ENCODE measurements around the gene CDX2. TPM values are rescaled to one million over a fixed set of nuclear protein-coding genes. Genes with fewer than 3 reads are reported as not detected.

The CDX2 gene
- total RNA-seq, 2 experiments from 2014 or later: not detected

- no peak overlapping the region for H3K4me3 Mint-ChIP-seq
Observed at GRCh38 chr13:27925220-27925991, 43.7 kb downstream of the CDX2 start.

GRCh38 chr13:27924529-27925141 is 44.5 kb downstream of the CDX2 start:
- peak overlapping the region; percentile 21 for H3K4me3 Mint-ChIP-seq
- H3K27ac Mint-ChIP-seq: no peak overlapping the region
- H3K4me1 Mint-ChIP-seq: peaks cover 30% of the 10 kb centered on the region
- ATAC-seq (no peak), DNase-seq (no peak)
- ChIA-PET POLR2A (no interaction called here), CTCF (interaction anchor here (0.5 to 1.1 kb wide), 2 partner anchors 29 to 1323 kb away, joined by 3 to 7 read pairs; no protein-coding TSS in a partner anchor)
- H3K36me3 Mint-ChIP-seq (ENCODE audit: low read depth): no peaks in the 10 kb centered on the region
- H3K27me3 Mint-ChIP-seq: peaks cover 74% of the 10 kb centered on the region
- no peaks in the 10 kb centered on the region for H3K9me3 Mint-ChIP-seq (ENCODE audit: low read depth)
- intact Hi-C loops (cut with DNase I, micrococcal nuclease): loop anchor here in 1 of 2 experiments (5.0 kb wide), 1 partner anchor 132 kb away; the partner anchor contains the start of gene GSX1

More at GRCh38 chr13:27925220-27925991, 43.7 kb downstream of the CDX2 start:
- Mint-ChIP-seq H3K9me3 (ENCODE audit: low read depth) (no peaks in the 10 kb centered on the region), H3K4me1 (peaks cover 29% of the 10 kb centered on the region), H3K27me3 (peaks cover 79% of the 10 kb centered on the region), H3K27ac (no peak overlapping the region), H3K36me3 (ENCODE audit: low read depth) (no peaks in the 10 kb centered on the region)
- POLR2A ChIA-PET: no interaction called here
- ATAC-seq (no peak), DNase-seq (no peak)
- intact Hi-C loops (cut with DNase I, micrococcal nuclease): no loop called here
- CTCF ChIA-PET: no interaction called here

GRCh38 chr13:27923794-27924528 is 45.2 kb downstream of the CDX2 start:
- intact Hi-C loops (cut with DNase I, micrococcal nuclease): loop anchor here in 1 of 2 experiments (2.0 to 5.0 kb wide), 3 partner anchors 31 to 132 kb away; partner anchors contain the start of gene GSX1
- CTCF ChIA-PET: interaction anchor here (0.5 to 1.1 kb wide), 4 partner anchors 30 to 1322 kb away, joined by 3 to 7 read pairs (median 3); no protein-coding TSS in a partner anchor
- ATAC-seq: no peak
- Mint-ChIP-seq H3K27me3 (peaks cover 73% of the 10 kb centered on the region), H3K4me3 (peak overlapping the region; percentile 21), H3K27ac (no peak overlapping the region), H3K36me3 (ENCODE audit: low read depth) (no peaks in the 10 kb centered on the region), H3K9me3 (ENCODE audit: low read depth) (no peaks in the 10 kb centered on the region), H3K4me1 (peaks cover 28% of the 10 kb centered on the region)
- POLR2A ChIA-PET: no interaction called here
- peak; percentile 51 for DNase-seq

GRCh38 chr13:27922883-27923612 is 46.1 kb downstream of the CDX2 start:
- H3K4me3 Mint-ChIP-seq: no peak overlapping the region
- CTCF ChIA-PET: interaction anchor here (0.9 kb wide), 1 partner anchor 34 kb away, joined by 3 read pairs; no protein-coding TSS in a partner anchor
- POLR2A ChIA-PET: no interaction called here

GRCh38 chr13:27921961-27922882 is 46.9 kb downstream of the CDX2 start:
- Mint-ChIP-seq H3K4me1 (peaks cover 33% of the 10 kb centered on the region), H3K36me3 (ENCODE audit: low read depth) (no peaks in the 10 kb centered on the region), H3K9me3 (ENCODE audit: low read depth) (no peaks in the 10 kb centered on the region), H3K27ac (no peak overlapping the region), H3K27me3 (peaks cover 71% of the 10 kb centered on the region), H3K4me3 (peak overlapping the region; percentile 23)
- POLR2A ChIA-PET: no interaction called here
- intact Hi-C loops (cut with DNase I, micrococcal nuclease): loop anchor here in 1 of 2 experiments (2.0 to 5.0 kb wide), 3 partner anchors 33 to 130 kb away; partner anchors contain the start of gene GSX1
- CTCF ChIA-PET: interaction anchor here (0.6 to 1.7 kb wide), 3 partner anchors 45 to 209 kb away, joined by 3 to 5 read pairs (median 4); no protein-coding TSS in a partner anchor
- no peak for ATAC-seq
- DNase-seq: no peak

More at GRCh38 chr13:27922883-27923612, 46.1 kb downstream of the CDX2 start:
- intact Hi-C loops (cut with DNase I, micrococcal nuclease): loop anchor here in 1 of 2 experiments (2.0 to 5.0 kb wide), 3 partner anchors 32 to 131 kb away; partner anchors contain the start of gene GSX1
- no peaks in the 10 kb centered on the region for H3K36me3 Mint-ChIP-seq (ENCODE audit: low read depth)
- ATAC-seq (no peak), DNase-seq (no peak)
- no peaks in the 10 kb centered on the region for H3K9me3 Mint-ChIP-seq (ENCODE audit: low read depth)
- H3K27me3 Mint-ChIP-seq: peaks cover 73% of the 10 kb centered on the region
- no peak overlapping the region for H3K27ac Mint-ChIP-seq
- peaks cover 34% of the 10 kb centered on the region for H3K4me1 Mint-ChIP-seq

GRCh38 chr13:27921421-27921960 is 47.6 kb downstream of the CDX2 start:
- ChIA-PET CTCF (interaction anchor here (0.6 to 1.7 kb wide), 5 partner anchors 31 to 208 kb away, joined by 3 to 5 read pairs (median 4); no protein-coding TSS in a partner anchor), POLR2A (no interaction called here)
- Mint-ChIP-seq H3K4me3 (peak overlapping the region; percentile 67), H3K9me3 (ENCODE audit: low read depth) (no peaks in the 10 kb centered on the region), H3K36me3 (ENCODE audit: low read depth) (no peaks in the 10 kb centered on the region), H3K4me1 (peaks cover 28% of the 10 kb centered on the region), H3K27me3 (peaks cover 68% of the 10 kb centered on the region), H3K27ac (no peak overlapping the region)
- peak; percentile 54 for ATAC-seq
- DNase-seq: peak; percentile 61
- intact Hi-C loops (cut with DNase I, micrococcal nuclease): loop anchor here in 1 of 2 experiments (5.0 kb wide), 1 partner anchor 129 kb away; the partner anchor contains the start of gene GSX1

GRCh38 chr13:27920677-27921420 is 48.3 kb downstream of the CDX2 start:
- Mint-ChIP-seq H3K9me3 (ENCODE audit: low read depth) (no peaks in the 10 kb centered on the region), H3K27ac (no peak overlapping the region), H3K4me3 (peak overlapping the region; percentile 67), H3K36me3 (ENCODE audit: low read depth) (no peaks in the 10 kb centered on the region), H3K27me3 (peaks cover 67% of the 10 kb centered on the region), H3K4me1 (peaks cover 26% of the 10 kb centered on the region)
- DNase-seq: peak; percentile 35
- POLR2A ChIA-PET: no interaction called here
- ATAC-seq: peak; percentile 16
- intact Hi-C loops (cut with DNase I, micrococcal nuclease): loop anchor here (1.0 to 5.0 kb wide), 3 partner anchors 33 to 129 kb away; partner anchors contain the start of gene GSX1 (in 1 of the 2)
- CTCF ChIA-PET: interaction anchor here (0.6 to 2.7 kb wide), 6 partner anchors 32 to 208 kb away, joined by 3 to 10 read pairs (median 4); no protein-coding TSS in a partner anchor

- ChIA-PET CTCF (interaction anchor here (1.3 to 2.7 kb wide), 3 partner anchors 35 to 94 kb away, joined by 4 to 10 read pairs (median 5); no protein-coding TSS in a partner anchor), POLR2A (no interaction called here)
- Mint-ChIP-seq H3K36me3 (ENCODE audit: low read depth) (no peaks in the 10 kb centered on the region), H3K4me1 (peaks cover 26% of the 10 kb centered on the region), H3K27me3 (peaks cover 68% of the 10 kb centered on the region), H3K9me3 (ENCODE audit: low read depth) (no peaks in the 10 kb centered on the region), H3K4me3 (peak within 1 kb of the TSS; percentile 67), H3K27ac (no peak within 1 kb of the TSS)
- DNase-seq (no peak), ATAC-seq (peak; percentile 28)
- intact Hi-C loops (cut with DNase I, micrococcal nuclease): loop anchor here (1.0 to 5.0 kb wide), 4 partner anchors 34 to 129 kb away; partner anchors contain the start of gene GSX1 (in 1 of the 2)
Observed at GRCh38 chr13:27919934-27920676, 49.0 kb downstream of the CDX2 start, which contains the start of gene PDX1. PDX1 (plus strand) TSS chr13:27920000; CDS start chr13:27920139, 139 bp downstream.
